HCT116 (cell line): ENCODE measurements around the gene MTFR2. TPM values are rescaled to one million over a fixed set of nuclear protein-coding genes. Genes with fewer than 3 reads are reported as not detected.

ENCODE experiments used
- ATAC-seq: fragments of 200-7000 bp; cut with Tn5 transposase; 2 replicates; pipeline ENCODE4 v1.9.1; 2020; ENCODE audit warnings: mild to moderate bottlenecking, moderate library complexity
- BruUV-seq: library from RNA; stranded (reverse); fragments of 400-500 nt; replicated peaks from 2 replicates; lab custom pipeline; 2021; lab: Mats Ljungman, UMichigan
- CTCF ChIA-PET: fragments of 300-600 bp; sonication (Branson Sonifier 250); formaldehyde crosslinking; loops from one replicate; lab custom pipeline; 2021; ENCODE audit warnings: antibody characterized with exemption; lab: Charles Lee
- POLR2A ChIA-PET: fragments of 300-600, 350-600 bp; sonication (Branson Sonifier 250); formaldehyde crosslinking; loops from one replicate; lab custom pipeline; 2021; ENCODE audit warnings: antibody characterized with exemption; lab: Charles Lee
- RAD21 ChIA-PET, 2 experiments: fragments of 300-600 bp; sonication (Branson Sonifier 250); formaldehyde crosslinking; loops; one replicate each; lab custom pipeline; 2023; ENCODE audit warnings: low total read pairs in 2 of 2; ENCODE audit not compliant: uncharacterized antibody in 2 of 2, unreplicated experiment in 2 of 2, low non-redundant PET in 1 of 2; lab: Charles Lee
- DNase-seq: peaks from one replicate; pipeline ENCODE4 v3.0.0-alpha.2; 2010; ENCODE audit warnings: low read depth, low spot score
- H2AFZ ChIP-seq: fragments of 200-600 bp; shearing (Covaris generic), sonication (generic); 2 replicates; pipeline ENCODE4 v1.6.1; 2017; ENCODE audit warnings: low read depth, mixed run types, mixed read lengths, antibody characterized with exemption, low read length; ENCODE audit not compliant: poor library complexity, severe bottlenecking
- H3K27ac ChIP-seq: 2 replicates; pipeline ENCODE4 v1.5.1; 2012; ENCODE audit warnings: low read depth, low read length
- H3K27me3 ChIP-seq: fragments of 200-600 bp; sonication (generic); 2 replicates; pipeline ENCODE4 v1.6.1; 2016; ENCODE audit warnings: mixed run types, low read length, mixed read lengths; ENCODE audit not compliant: insufficient read depth
- H3K36me3 ChIP-seq, 2 experiments: fragments of 200-500 bp in 1 of 2; fragments of 200-600 bp in 1 of 2; sonication (Bioruptor generic) in 1 of 2; sonication (generic) in 1 of 2; 2 replicates each; pipeline versions ENCODE4 v1.5.1 to v1.6.1; 2014 to 2016; ENCODE audit warnings: low read length in 2 of 2, inconsistent platforms in 1 of 2, mixed read lengths in 1 of 2, mixed run types in 1 of 2; ENCODE audit not compliant: insufficient read depth in 2 of 2, control insufficient read depth in 1 of 2
- H3K4me1 ChIP-seq, 2 experiments: fragments of 200-600 bp in 1 of 2; sonication (generic) in 1 of 2; 2 replicates each; pipeline versions ENCODE4 v1.5.1 to v1.6.1; 2012 to 2017; ENCODE audit warnings: low read length in 2 of 2, inconsistent platforms in 1 of 2, mild to moderate bottlenecking in 1 of 2, mixed read lengths in 1 of 2, mixed run types in 1 of 2, moderate library complexity in 1 of 2; ENCODE audit not compliant: insufficient read depth in 2 of 2, control insufficient read depth in 1 of 2
- H3K4me2 ChIP-seq: fragments of 200-600 bp; sonication (generic); 2 replicates; pipeline ENCODE4 v1.6.1; 2017; ENCODE audit warnings: mixed run types, low read length, mixed read lengths
- H3K4me3 ChIP-seq, 2 experiments: fragments of 200-600 bp in 1 of 2; sonication (generic) in 1 of 2; replicated peaks in 1 of 2; 2 replicates each; pipeline ENCODE4 v1.5.1; 2011 to 2016; ENCODE audit warnings: low read length in 2 of 2, control low read depth in 1 of 2, low read depth in 1 of 2, mild to moderate bottlenecking in 1 of 2, mixed read lengths in 1 of 2, mixed run types in 1 of 2
- H3K79me2 ChIP-seq: fragments of 200-600 bp; sonication (generic); 2 replicates; pipeline ENCODE4 v1.6.1; 2017; ENCODE audit warnings: mild to moderate bottlenecking, mixed run types, low read length, moderate library complexity, mixed read lengths; ENCODE audit not compliant: insufficient read depth
- H3K9ac ChIP-seq: fragments of 200-600 bp; sonication (generic); 2 replicates; pipeline ENCODE4 v1.6.1; 2016; ENCODE audit warnings: low read length, mixed read lengths
- H3K9me2 ChIP-seq: fragments of 200-600 bp; sonication (generic), shearing (Covaris generic); 2 replicates; pipeline ENCODE4 v1.6.1; 2017; ENCODE audit warnings: mixed run types, mild to moderate bottlenecking, moderate library complexity; ENCODE audit not compliant: insufficient read depth
- H3K9me3 ChIP-seq, 2 experiments: fragments of 200-500 bp in 1 of 2; fragments of 200-600 bp in 1 of 2; sonication (Bioruptor generic) in 1 of 2; sonication (generic) in 1 of 2; 2 replicates each; pipeline ENCODE4 v1.6.1; 2014 to 2017; ENCODE audit warnings: low read length in 2 of 2, mixed read lengths in 2 of 2, inconsistent platforms in 1 of 2, low read depth in 1 of 2, mild to moderate bottlenecking in 1 of 2, mixed run types in 1 of 2, moderate library complexity in 1 of 2; ENCODE audit not compliant: control insufficient read depth in 1 of 2, insufficient read depth in 1 of 2
- H4K20me1 ChIP-seq: fragments of 200-600 bp; sonication (generic), shearing (Covaris generic); 2 replicates; pipeline ENCODE4 v1.6.1; 2017; ENCODE audit warnings: mixed run types, mild to moderate bottlenecking, moderate library complexity; ENCODE audit not compliant: insufficient read depth
- CBX3 ChIP-seq: IDR thresholded peaks from 2 replicates; pipeline ENCODE4 v1.6.1; 2012; ENCODE audit warnings: low read depth
- CEBPB ChIP-seq: IDR thresholded peaks from 2 replicates; pipeline ENCODE4 v1.6.1; 2012; ENCODE audit warnings: low read depth
- EGR1 ChIP-seq: IDR thresholded peaks from 2 replicates; pipeline ENCODE4 v1.6.1; 2012; ENCODE audit warnings: low read depth
- ELF1 ChIP-seq: IDR thresholded peaks from 2 replicates; pipeline ENCODE4 v1.6.1; 2012; ENCODE audit warnings: low read depth, borderline replicate concordance
- EZH2 ChIP-seq: fragments of 200-600 bp; sonication (generic); IDR thresholded peaks from 2 replicates; pipeline ENCODE4 v1.6.1; 2017; ENCODE audit warnings: antibody characterized with exemption, mixed run types
- EZH2phosphoT487 ChIP-seq: fragments of 200-600 bp; IDR thresholded peaks from 2 replicates; pipeline ENCODE4 v1.6.1; 2018; ENCODE audit warnings: antibody characterized with exemption, borderline replicate concordance
- POLR2A ChIP-seq: IDR thresholded peaks from 2 replicates; pipeline ENCODE4 v1.7.0; 2011; ENCODE audit warnings: borderline replicate concordance; ENCODE audit not compliant: insufficient read depth, insufficient read length; ENCODE audit errors: extremely low read depth
- POLR2AphosphoS5 ChIP-seq: IDR thresholded peaks from 2 replicates; pipeline ENCODE4 v1.6.1; 2011; ENCODE audit warnings: mild to moderate bottlenecking, low read depth, low read length, moderate library complexity
- RAD21 ChIP-seq: IDR thresholded peaks from 2 replicates; pipeline ENCODE4 v1.6.1; 2012; ENCODE audit warnings: low read depth, mild to moderate bottlenecking
- REST ChIP-seq: IDR thresholded peaks from 2 replicates; pipeline ENCODE4 v1.6.1; 2012; ENCODE audit warnings: low read depth
- SIN3A ChIP-seq: IDR thresholded peaks from 2 replicates; pipeline ENCODE4 v1.6.1; 2012; ENCODE audit warnings: low read depth
- SRF ChIP-seq: IDR thresholded peaks from 2 replicates; pipeline ENCODE4 v1.6.1; 2012; ENCODE audit warnings: low read depth
- TCF7L2 ChIP-seq: IDR thresholded peaks from 2 replicates; pipeline ENCODE4 v1.7.0; 2011; ENCODE audit warnings: borderline replicate concordance, inconsistent platforms; ENCODE audit not compliant: insufficient read depth, insufficient read length; ENCODE audit errors: extremely low read depth
- ZFX ChIP-seq: fragments of 450-650 bp; IDR thresholded peaks from 2 replicates; pipeline ENCODE4 v1.6.1; 2017
- ZNF274 ChIP-seq: fragments of 200-500 bp; sonication (Bioruptor generic); IDR thresholded peaks from 2 replicates; pipeline ENCODE4 v1.6.1; 2014; ENCODE audit warnings: mild to moderate bottlenecking, low read depth, low read length, inconsistent platforms
- intact Hi-C: fragments of 100-400 bp; cut with micrococcal nuclease; formaldehyde crosslinking; loops from 2 replicates; pipeline ENCODE4 v1.10.0; 2022
- total RNA-seq: library from RNA; stranded (reverse); gene quantifications from one replicate; pipeline ENCODE4 v1.2.1, GENCODE V29; 2021; ENCODE audit not compliant: unreplicated experiment
- TF ChIP-seq, protein P1 (sequence below), 3 experiments: fragments of 200-600 bp in 1 of 3; sonication (generic) in 1 of 3; IDR thresholded peaks in 2 of 3; conservative IDR thresholded peaks in 1 of 3; 2 replicates each; pipeline ENCODE4 v1.5.1; 2012 to 2017; ENCODE audit warnings: low read depth in 2 of 3, low read length in 2 of 3, antibody characterized with exemption in 1 of 3, borderline replicate concordance in 1 of 3, control low read depth in 1 of 3, mild to moderate bottlenecking in 1 of 3, mixed read lengths in 1 of 3, mixed run types in 1 of 3, moderate library complexity in 1 of 3; ENCODE audit not compliant: insufficient read depth in 1 of 3
- TF ChIP-seq, protein P2 (sequence below): IDR thresholded peaks from 2 replicates; pipeline ENCODE4 v1.6.1; 2012

The MTFR2 gene
- total RNA-seq, 1 experiment from 2014 or later: 13.2 TPM

GRCh38 chr6:136249336-136249735 is 775 bp downstream of the MTFR2 start:
- H2AFZ ChIP-seq: no peak overlapping the region
- CTCF ChIA-PET: no interaction called here
- no peaks in the 10 kb centered on the region for H3K9me2 ChIP-seq
- no peaks in the 10 kb centered on the region for H4K20me1 ChIP-seq
- H3K4me1 ChIP-seq: peaks cover 3 to 16% of the 10 kb centered on the region in 2 experiments
- H3K4me3 ChIP-seq: peak overlapping the region; percentile 90 to 92
- H3K9me3 ChIP-seq: no peaks in the 10 kb centered on the region
- peak overlapping the region; percentile 86 for H3K9ac ChIP-seq
- no peak for DNase-seq
- BruUV-seq: no TSS peak
- intact Hi-C loops: no loop called here
- RAD21 ChIA-PET: no interaction called here
- H3K27me3 ChIP-seq: no peaks in the 10 kb centered on the region
- POLR2A ChIA-PET: interaction anchor here (4.6 kb wide), 1 partner anchor 40 kb away, joined by 31 read pairs; the partner anchor contains the start of gene BCLAF1
- peak overlapping the region; percentile 87 for H3K4me2 ChIP-seq
- H3K27ac ChIP-seq: peak overlapping the region; percentile 45; the same call in 1 of the 2 replicates
- peaks cover 0 to 1% of the 10 kb centered on the region in 2 experiments; a peak in 2 of 4 replicates for H3K36me3 ChIP-seq
- TF ChIP-seq CEBPB (no peak), SRF (no peak), SIN3A (no peak), POLR2AphosphoS5 (no peak), ELF1 (no peak), EGR1 (no peak), POLR2A (no peak), EZH2phosphoT487 (no peak), ZNF274 (no peak), ZFX (no peak), EZH2 (no peak), REST (no peak), TCF7L2 (no peak), CBX3 (no peak), RAD21 (no peak)
- TF ChIP-seq, protein P1, sequence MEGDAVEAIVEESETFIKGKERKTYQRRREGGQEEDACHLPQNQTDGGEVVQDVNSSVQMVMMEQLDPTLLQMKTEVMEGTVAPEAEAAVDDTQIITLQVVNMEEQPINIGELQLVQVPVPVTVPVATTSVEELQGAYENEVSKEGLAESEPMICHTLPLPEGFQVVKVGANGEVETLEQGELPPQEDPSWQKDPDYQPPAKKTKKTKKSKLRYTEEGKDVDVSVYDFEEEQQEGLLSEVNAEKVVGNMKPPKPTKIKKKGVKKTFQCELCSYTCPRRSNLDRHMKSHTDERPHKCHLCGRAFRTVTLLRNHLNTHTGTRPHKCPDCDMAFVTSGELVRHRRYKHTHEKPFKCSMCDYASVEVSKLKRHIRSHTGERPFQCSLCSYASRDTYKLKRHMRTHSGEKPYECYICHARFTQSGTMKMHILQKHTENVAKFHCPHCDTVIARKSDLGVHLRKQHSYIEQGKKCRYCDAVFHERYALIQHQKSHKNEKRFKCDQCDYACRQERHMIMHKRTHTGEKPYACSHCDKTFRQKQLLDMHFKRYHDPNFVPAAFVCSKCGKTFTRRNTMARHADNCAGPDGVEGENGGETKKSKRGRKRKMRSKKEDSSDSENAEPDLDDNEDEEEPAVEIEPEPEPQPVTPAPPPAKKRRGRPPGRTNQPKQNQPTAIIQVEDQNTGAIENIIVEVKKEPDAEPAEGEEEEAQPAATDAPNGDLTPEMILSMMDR (IDR thresholded peaks at IDR 0.05 in 2 of 3, conservative IDR thresholded peaks at IDR 0.05 in 1 of 3; ENCODE audit: borderline replicate concordance in 1 of 3, insufficient read depth in 1 of 3, low read depth in 2 of 3, low read length in 2 of 3): no peak
- TF ChIP-seq, protein P2, sequence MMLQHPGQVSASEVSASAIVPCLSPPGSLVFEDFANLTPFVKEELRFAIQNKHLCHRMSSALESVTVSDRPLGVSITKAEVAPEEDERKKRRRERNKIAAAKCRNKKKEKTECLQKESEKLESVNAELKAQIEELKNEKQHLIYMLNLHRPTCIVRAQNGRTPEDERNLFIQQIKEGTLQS: no peak
- TF ChIP-seq, all 23 proteins: peak for 0
- peaks cover 35% of the 10 kb centered on the region for H3K79me2 ChIP-seq
- peak; percentile 2; the same call in 1 of the 2 replicates for ATAC-seq
